T-helper 9 cell (primary cell): ENCODE results near the gene CDKN2AIPNL.
A peak's percentile ranks its signal among the peaks of the same experiment; 100 is the strongest.

Source experiments
- DNase-seq: peaks from one replicate; pipeline ENCODE4 v3.0.0-alpha.2; 2020
- total RNA-seq, 2 donors: gene quantifications; one replicate each; lab custom pipeline; 2026; lab: John Stamatoyannopoulos, UW

CDKN2AIPNL gene, protein sequence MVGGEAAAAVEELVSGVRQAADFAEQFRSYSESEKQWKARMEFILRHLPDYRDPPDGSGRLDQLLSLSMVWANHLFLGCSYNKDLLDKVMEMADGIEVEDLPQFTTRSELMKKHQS
- total RNA-seq, result 10.6 to 15.9 reads per million in 2 donors

DNA sequence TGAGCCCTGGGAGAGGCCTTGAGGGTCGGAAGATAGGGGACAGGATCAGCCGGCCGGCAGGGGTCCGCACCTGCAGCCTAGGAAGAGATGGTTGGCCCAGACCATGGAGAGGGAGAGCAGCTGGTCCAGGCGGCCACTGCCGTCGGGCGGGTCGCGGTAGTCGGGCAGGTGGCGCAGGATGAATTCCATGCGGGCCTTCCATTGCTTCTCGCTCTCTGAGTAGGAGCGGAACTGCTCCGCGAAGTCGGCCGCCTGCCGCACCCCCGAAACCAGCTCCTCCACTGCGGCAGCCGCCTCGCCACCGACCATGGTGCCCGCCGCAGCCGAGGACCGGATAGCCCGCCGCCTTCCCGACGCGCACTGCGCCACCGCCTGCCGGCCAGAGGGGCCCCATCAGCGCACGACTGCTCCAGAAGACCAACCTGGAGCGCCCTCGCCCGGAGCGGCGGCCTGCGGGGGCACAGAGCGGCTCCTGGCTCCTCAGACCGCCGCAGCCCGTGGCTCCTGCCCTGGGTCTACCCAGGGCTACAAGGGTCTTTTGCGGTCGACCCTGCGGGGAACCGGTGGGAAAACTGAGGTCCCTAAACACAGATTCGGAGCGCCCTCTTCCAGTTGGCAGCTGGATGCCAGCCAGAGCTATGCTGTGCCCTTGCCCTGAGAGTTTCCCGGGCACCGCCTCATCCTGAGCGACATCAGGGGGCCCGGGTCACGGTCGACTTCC is at the start of gene CDKN2AIPNL:
CDKN2AIPNL (minus strand) TSS at position 336 of the 721 bp plus-strand sequence; CDS start at position 309, 27 bp downstream.
- DNase-seq, result peak; percentile 83

DNA sequence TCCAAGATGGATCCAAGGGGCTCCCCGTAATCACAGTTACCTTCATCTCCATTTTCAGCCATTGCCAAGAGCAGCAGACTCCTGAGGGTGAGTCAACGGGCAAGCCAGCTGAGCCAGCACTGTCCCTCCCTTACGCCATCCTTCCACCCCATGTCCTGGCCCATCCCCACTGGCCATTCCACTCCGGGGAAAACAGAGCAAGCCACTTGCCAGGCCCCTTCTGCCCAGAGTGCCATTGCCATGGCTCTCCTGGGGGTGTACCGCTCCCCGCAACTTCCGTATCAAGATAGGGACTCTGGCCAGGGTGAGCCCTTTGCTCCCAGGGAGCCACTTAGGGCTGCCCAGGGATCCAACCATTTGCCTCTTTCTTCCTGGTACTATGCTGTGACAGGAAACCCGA is 48.9 kb upstream of the CDKN2AIPNL start:
- no peak for DNase-seq

DNA sequence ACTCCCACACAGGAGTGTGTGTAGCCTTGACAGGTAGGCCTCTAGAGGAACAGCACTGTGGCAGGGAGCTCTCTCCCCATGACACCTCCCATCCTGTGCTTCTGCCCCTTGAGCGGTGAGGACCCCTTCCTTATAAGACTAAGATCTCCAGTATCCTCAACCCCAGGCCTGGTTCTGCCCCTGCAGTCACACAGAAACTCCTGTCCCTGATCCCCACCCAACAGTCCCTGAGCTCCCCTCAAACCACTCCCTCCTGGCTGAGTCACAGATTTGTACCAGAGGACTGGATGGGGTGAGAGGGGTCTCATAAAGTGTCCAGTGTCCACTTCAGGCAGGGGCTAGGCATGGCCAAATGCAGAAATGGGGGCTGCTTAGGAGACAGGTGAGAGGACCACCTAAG is 47.8 kb upstream of the CDKN2AIPNL start:
- DNase-seq, result no peak

DNA sequence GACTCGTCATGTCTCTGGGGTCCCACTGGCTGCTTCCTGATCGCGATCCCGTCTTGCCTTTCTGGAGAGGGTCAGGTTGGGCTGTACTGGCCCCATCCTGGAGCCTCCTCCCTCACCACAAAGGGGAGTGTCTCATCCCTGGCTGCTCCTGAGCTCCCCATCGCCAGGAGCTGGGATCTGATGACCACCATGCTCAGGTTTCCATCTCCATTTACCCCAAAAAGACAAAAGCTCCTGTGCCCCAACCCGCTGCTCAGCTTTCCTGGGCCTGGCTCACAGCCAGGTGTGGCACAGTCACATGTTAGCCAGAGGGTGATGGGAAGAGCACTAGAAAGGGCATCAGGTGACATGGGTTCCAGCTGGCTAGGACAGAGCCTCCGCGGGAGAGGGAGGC is 47.3 kb upstream of the CDKN2AIPNL start:
- DNase-seq, result no peak

DNA sequence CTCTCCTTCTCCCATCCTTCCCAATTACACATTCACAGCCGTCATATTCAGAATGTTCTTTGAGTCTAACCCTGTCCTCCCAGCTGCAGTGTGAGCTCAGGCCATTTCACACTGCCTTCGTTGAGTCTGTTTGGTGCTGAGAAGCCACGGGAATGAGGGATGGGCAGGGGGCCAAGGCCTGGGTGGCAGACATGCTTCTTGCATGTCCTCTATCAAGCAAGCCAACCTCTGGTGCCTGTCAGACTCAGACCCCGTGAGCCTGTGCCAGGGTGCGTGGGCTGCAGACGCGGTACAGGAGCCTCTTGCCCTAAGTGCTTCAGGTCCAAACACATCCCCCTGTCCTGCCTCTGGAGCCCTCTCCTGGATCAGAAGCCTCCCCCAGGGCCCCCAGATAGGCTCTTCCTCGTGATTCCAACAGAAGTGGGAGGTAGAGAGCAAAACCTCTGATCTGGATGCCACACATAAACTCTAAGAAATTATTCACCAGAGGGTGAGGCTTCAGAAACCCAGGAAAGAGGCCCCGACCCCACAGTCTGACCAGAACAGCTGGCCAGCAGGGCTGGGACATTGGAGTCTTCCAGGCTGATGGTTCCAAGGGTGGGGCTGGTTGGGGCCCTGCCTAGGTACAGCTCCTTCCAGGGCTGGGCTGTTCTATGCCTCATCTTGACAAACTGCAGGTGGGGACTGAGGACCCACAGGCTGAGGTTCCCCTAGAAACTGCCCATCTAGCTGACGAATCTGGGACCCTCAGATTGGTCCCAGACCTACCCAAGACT is 46.7 kb upstream of the CDKN2AIPNL start:
- DNase-seq, result no peak

DNA sequence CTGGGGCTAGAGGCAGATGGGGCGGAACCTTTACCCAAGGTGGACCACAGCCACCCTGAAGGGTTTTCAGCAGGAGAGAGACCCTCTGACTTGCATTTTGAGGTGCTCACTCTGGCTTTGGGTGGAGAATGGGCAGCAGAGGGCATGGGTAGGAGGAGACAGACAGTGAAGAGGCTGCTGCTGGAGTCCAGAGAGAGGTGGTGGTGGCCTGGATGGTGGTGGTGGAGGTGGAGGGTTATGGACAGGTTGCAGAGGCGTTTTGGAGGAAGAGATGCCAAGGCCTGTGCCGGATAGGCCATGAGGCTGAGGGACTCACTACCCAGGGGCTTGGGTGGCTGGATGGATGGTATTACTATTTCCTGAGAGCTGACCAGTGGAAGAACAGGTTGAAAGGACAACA is 46.1 kb upstream of the CDKN2AIPNL start:
- no peak for DNase-seq

DNA sequence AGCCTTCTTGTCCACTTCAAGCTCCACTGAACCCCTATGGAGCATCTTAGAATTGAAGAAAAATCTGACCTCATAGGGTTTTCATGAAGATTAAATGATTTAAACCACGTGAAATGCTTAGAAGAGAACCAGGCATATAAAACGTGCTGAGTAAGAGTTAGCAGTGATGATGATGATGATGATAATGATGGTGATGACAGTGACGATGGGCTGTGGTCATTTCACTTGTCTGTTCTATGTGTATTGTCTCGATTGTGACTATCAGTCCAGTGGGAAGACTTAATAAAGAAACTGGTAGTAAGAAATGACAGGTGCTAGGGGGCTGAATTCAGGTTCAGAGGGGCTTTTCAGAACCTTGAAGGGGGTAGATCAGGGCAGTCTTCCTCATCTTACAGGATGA is 45.1 kb upstream of the CDKN2AIPNL start:
- DNase-seq, result no peak

DNA sequence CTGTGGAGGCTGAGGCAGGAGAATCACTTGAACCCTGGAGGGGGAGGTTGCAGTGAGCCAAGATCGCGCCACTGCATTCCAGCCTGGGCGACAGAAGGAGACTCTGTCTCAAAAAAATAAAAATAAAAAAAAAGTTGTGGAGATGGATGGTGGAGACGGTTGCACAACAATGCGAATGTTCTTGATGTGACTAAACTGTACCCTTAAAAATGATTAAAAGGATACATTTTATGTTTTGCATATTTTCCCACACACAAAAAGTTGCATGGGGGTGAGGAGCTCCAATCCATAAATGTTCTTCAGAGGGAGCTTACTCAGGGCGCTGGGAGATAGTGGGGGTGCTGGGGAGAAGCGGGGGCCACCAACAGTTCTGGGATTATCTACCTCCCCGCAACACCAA is 43.8 kb upstream of the CDKN2AIPNL start:
- no peak for DNase-seq

DNA sequence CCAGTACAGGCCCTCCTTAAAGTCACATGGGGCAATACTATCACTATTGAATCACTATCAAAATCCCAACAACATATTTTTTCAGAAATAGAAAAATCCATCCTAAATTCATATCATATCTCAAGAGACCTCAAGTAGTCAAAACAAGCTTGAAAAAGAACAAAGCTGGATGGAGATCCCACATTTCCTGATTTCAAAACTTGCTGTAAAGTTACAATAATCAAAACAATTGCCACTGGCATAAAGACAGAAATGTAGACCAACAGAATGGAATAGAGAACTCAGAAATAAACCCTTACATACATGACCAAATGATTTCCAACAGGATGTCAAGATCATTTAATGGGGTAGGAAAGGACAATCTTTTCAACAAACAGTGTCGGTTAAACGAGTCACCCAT is 41.3 kb upstream of the CDKN2AIPNL start:
- no peak for DNase-seq

DNA sequence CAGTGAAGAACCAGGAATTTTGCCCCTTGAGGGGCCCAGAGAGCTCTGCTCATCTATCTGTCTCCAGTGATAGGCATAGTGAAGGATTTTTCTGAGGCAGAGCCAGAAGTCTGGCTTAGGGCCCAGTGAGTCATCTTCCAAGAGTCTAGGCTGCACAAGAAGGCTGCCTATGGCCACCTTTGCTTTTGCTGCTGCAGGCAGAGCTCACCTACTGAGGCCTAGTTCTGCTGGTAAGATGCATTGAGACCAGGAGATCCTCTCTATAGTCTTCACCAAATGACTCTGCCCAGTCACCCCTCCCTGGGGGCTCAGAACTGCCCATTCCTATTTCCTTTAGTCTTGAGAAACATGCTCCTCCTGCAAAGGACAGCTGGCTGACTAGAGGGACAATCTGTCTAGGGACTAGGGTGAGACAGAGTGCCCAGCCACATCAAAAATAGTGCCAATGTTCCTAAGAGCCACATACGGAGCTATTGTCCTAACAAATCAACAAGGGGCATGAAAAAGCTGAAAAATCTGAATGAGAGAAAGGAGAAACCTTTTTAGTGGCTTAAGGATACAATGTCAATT is 40.3 kb upstream of the CDKN2AIPNL start:
- DNase-seq, result no peak

DNA sequence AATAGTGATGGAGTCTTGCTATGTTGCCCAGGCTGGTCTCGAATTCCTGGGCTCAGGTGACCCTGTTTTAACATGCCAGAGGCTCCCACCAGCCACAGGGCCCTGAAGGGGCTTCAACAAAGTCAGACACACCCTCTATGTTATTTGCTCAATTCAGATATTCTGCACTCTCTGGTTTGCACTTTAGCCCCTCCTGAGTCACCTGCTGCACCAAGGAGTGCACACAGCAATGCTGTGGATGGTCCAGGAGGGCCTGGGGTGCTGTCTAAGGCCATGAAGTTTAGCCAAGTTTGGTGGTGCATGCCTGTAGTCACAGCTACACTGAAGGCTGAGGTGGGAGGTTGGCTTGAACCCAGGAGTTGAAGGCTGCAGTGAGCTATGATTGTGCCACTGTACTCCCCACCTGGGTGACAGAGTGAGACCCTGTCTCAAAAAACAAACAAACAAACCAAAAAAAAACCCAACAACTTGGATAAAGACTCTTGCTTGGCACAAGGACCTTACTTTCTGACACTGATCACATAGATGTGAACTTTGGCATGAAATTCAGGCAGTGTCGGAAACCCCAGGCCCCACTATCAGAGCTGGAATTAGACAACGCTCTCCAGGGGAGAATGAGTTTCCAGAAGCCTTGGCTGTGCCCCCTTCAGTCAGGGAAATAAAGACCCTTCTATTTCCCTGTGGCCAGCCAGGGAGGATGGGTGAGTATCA is 39.7 kb upstream of the CDKN2AIPNL start:
- DNase-seq, result no peak

DNA sequence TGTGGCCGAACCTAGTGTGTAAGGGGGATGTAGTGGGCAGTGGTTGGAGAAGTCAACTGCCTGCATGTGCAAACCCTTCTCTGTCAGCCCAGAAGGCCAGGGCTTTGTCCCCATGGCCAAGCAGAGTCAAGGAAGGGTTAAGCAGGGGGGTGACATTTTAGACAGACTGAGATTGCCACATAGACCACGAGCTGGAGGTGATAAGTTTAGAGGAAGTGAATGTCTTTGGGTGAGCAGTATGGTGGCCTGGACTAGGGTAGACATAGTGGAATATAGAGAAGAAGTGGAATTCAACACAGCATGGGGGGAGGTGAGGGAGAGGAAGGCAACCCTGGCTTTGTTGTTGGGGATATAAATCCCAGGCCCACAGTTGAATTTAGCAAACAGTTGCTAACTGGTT is 38.7 kb upstream of the CDKN2AIPNL start:
- no peak for DNase-seq

DNA sequence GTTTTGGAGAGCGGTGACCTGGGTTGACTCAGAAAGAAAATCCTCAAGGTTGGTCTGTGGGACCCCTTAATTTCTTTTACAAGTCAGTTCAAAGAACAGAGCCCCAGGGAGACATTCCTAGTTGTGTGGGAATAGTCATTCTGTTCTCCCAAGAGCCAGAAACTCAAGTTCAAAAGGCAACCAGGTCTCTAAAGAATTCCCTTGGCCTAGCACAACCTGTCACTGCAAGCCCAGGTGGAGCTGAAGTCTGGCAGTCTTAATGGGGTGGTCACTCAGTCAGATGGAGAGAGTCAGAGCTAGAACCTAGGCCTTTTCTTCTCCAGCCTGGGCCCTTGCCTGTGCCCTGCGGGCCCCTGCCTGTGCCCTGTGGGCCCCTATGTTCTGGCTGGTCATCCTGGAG is 37.5 kb upstream of the CDKN2AIPNL start:
- no peak for DNase-seq

DNA sequence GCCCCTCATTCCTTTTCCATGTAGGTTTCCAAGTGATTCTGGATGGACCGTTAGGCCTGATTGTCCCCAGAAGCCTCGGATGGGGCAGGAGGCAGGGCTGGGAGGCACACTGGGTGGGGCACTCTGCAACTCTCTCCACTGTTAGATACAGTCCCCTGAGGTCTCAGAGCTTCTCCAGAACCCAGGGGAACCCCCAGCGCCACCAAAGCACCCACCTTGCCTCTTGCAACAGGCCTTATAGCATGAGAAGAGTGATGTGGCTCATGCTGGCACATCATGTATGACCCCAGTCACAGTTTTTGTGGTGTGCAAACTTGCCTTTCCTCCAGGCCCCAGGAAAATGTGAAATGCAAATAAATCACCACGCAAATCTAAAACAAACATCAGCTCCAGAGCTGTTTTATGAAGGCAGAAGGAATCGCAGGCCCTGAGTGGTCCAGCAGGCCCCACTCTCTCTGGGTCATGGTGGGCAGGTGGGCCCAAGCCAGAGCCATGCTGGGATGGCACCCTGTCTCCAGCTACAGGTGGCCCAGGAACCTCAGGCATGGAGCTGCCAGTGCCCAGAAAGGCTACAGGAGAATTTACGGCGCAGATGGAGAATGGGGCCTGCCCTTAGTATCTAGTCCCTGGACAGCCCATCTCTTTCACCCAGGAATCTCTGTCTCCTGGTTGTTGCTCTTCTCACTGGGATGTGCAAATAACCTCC is 36.3 kb upstream of the CDKN2AIPNL start:
- no peak for DNase-seq

DNA sequence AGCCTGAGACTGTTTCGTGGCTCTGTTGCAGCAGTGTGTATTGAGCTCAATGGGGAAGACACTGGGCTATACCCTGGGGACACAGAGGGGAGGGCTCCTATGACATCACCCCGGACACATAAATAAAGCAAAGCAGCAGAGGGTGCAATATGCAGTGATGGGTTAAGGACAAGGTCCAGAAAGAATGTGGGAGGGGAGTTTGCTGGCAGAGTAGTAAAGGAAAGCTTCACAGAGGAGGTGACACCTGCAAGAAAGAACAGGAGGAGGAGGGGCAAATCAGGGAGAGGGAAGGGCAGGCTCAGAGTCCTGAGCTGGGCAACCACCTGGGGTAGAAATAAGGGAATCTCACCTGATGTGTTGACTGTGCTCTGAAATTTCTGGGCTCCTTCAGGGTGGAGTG is 35.3 kb upstream of the CDKN2AIPNL start:
- no peak for DNase-seq

DNA sequence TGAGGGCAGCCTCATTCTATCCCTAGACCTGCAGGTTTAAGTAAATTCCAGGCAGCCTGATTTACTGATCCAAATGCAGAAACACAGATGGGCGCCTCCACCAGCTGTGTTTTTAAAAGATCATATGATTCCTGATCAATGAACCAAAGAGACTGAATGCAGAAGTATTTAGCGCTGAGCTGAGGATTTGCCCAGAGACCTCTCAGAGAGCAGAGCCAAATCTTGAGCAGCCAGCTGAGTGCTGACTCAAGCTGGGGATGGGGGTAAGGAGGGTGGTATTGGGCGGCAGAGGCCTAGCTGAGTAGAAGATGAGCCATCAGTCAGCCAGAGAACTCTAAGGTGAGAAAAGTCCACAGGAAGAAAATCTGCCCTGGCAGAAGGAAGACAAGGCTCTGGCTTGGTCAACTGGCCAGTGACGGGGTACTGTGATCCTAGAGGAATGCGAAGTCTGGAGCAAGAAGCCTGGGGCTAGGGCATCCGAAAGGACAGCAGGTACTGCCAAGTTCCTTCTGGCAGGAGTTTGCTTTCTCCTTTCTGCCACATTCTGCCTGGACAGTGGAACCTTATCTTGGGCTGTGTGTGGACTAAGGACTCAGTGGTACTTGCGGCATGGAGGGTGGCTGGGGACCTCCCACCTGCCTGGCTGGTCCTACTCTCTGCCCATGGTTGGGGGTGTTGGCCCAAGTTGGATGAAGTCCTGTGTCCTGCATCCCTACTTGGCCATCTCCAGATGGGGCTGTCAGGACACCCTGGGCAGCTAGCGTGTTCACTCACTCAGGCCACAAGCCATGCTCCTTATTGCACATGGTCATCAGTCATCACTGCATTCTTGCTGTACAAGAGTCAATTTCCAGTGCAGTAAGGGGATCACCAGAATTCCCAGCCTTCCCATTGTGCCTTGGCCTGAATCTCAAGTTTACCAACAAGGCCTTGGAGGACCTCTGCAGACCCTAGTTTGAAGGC is 34.5 kb upstream of the CDKN2AIPNL start:
- DNase-seq, result no peak

DNA sequence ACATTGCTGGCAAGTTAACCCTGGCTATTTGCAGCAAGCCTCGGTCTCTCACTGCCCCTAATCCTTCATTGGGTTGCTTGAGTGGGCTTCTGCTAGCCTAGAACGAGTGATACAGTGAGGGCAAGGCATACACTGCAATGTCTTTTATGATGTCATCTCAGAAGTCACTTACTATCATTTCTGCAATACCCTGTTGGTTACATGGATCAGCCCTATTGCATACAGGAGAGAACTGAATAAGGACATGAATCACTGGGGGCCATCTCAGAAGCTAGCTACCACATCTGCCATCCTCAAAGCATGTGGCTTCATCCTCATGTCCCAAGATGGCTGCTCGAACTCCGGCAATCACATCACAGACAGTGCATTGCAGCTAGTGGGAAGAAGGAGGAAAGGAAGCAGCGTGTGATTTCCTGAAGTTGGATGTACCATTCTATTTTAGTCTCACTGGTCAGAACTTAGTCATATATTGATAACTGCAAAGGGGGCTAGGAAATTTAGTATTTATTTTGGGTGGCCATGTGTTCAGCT is 33.3 kb upstream of the CDKN2AIPNL start:
- no peak for DNase-seq

DNA sequence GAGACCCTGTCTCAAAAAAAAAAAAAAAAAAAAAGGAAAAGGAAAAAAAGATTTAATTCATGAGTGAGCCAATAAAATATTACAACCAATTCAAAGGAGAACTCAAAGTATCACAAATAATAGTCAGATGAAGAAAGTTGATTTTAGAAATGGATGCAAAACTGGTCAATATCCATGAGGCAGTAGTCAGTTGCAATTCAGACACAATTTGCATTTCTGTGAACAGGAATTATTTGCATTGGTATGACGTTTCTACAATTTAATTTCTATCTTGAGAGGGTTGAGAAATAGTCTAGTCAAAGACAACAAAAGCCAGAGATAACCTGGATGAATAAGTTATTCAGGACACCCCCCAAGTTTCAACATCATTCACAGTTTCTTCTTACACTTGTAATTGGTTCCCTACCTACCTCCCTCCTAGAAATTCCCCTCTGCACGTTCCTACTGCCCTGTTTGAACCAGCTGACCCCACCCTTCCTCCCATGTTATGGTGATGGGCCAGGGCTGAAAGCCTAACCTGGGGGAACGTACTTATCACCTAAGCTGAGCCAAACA is 28.6 kb upstream of the CDKN2AIPNL start:
- DNase-seq, result no peak

DNA sequence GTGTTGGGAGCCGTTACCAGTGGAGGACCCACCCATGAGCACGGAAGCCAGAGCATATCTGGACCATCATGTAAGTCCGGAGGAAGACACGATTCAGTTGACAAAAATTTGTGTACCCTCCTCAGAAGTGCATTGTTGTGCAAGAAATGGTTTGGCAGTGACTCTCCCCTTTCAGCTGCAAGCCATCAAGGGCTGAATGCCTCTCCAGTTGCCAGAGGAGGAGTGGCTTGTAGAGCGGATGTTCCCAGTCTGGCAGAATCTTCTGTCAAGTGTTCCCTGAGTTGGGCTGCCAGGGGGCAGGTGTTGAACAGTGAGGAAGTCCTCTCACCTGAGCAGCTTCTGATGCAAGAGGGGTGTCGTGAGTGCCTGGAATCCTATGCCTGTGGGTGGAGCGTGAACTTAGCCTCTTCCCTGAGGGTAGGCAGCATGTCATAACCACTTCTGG is 27.6 kb upstream of the CDKN2AIPNL start:
- DNase-seq, result no peak

DNA sequence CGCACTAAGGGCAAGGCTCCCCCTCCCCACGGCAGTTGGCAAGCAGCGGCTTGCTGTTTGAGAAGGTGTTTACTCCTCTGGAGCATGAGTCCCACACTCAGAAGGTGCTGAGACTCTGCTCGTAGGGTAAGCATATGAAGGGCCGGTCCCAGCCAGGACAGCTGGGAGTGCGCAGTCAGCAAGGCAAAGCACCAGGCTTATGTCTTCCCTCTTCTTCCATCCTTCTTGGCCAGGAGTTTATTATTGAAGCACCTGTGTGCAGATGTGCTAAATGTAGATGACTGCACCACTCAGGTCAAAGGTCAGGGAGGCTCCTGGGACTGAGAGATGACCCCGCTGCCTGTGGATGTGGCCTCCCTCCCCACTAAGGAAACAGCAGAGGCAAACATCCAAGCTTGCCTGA is 27.0 kb upstream of the CDKN2AIPNL start:
- no peak for DNase-seq
